Activated CD4-positive, alpha-beta T cell treated with anti-CD3 and anti-CD28 coated beads, Interleukin-2, Interleukin-6, amounts not matched to agents 100 ng/mL and 50 ng/mL, durations not matched to agents 16 hours and 8 hours (primary cell): ENCODE measurements around the gene TXN.
"Not testable (repeated sequence)": the region's sequence is repeated elsewhere in the genome, so short reads cannot be mapped to it uniquely, and the experiment has no call there.

Source experiments
- DNase-seq: peaks from one replicate; pipeline ENCODE4 v3.0.0-alpha.2; 2020

Gene TXN

GRCh38 chr9:110257097-110257841 lies 962 bp upstream of the TXN start:
- peak; percentile 34 for DNase-seq

DNA sequence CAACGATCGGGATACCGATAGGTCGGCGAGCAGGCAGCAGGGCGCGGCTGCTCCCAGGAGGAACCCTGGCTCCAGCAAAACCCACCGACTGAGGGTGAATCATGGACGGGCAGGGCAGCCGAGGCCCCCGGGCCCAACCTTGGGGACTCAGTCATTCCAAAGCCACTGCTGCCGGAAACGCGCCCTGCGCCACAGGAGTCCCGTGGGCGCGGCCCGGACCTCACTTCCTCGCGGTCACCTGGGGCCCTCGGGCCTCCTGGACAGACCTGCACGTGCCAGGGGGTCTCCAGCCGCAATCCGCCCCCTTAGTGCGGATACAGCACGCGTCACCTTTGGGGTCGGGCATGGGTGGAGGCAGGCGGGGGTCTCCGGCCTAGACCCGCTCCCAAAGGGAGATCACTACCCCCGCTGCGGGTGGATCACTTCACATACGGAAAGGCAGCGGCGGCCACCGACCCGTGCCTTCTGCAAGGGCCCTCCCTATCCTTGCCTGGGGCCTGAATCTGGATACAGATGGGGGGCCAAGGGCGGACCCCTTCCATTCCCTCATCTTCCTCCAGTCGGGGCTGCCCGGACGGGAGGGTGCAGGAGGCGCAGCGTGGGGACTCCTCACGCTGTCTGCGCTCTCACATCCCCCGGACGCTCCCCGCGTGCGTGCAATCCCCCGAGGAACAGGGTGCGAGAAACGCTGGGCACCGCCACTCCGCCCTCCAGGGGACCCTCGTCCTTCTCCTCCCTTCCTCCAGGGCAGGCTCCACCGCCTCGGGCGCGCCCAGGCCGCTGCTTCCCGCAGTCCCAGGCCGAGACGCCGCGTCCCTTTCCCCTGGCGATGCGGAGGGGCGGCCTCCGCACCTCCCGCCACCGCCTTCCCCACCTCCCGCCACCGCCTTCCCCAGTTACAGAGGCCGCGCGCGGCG lies 586 bp downstream of the TXN start:
- DNase-seq = peak; percentile 64

GRCh38 chr9:110255034-110255462 lies 1.3 kb downstream of the TXN start:
- DNase-seq = peak; percentile 27

- DNase-seq = no peak
Observed at GRCh38 chr9:110254500-110254899, 1.8 kb downstream of the TXN start.

DNA sequence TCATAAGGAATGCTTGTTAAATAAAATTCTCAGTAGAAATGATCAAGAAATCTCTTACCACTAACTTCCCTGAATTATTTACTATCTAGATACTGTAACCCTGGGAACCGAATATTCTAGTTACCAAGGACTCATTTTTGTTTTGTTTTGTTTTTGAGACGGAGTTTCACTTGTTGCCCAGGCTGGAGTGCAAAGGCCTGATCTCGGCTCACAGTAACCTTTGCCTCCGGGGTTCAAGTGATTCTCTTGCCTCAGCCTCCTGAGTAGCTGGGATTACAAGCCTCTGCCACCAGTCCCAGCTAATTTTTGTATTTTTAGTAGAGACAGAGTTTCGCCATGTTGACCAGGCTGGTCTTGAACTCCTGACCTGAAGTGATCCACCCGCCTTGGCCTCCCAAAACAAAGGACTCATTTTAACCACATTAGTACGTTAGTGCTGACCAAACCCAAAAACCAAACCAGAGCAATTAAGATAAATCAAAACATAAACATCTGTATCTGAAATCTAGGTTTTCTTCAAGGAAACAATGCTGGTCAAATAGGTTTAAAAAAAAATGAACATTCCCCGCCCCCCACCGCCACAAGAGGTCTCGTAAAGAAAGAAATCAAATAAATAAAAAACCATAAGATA lies 3.7 kb downstream of the TXN start:
- no peak for DNase-seq

DNA sequence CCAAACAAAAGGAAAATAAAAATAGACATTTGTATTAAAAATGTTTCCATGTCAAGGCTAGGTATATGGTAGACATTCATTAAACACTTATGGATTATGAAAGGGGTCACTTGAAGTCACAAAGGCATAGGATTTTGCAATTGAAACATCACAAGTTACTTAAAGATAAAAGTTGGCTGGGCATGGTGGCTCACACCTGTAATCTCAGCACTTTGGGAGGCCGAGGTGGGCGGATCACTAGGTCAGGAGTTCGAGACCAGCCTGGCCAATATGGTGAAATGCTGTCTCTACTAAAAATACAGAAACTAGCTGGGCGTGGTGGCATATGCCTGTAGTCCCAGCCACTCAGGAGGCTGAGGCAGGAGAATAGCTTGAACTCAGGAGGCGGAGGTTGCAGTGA lies 4.5 kb downstream of the TXN start:
- not testable (repeated sequence) for DNase-seq

DNA sequence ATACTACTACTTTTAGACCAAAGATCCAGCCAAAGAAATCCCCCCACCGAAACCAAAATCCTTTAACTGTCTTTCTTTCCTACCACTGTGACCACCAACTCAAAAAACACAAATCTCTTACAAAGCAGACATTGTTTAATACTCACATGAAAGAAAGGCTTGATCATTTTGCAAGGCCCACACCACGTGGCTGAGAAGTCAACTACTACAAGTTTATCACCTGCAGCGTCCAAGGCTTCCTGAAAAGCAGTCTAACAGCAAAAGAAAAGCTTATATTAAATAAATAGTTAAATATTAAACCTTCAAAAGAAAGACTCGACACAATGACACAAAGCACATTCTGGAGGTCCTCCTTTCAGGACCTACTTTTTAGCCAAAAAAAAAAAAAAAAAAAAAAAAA lies 5.1 kb downstream of the TXN start:
- DNase-seq = no peak

- DNase-seq = no peak
Observed at GRCh38 chr9:110249603-110250002, 6.7 kb downstream of the TXN start.

- no peak for DNase-seq
Observed at GRCh38 chr9:110248361-110248760, 7.9 kb downstream of the TXN start.

GRCh38 chr9:110246214-110246613 lies 10.1 kb downstream of the TXN start:
- DNase-seq = no peak

DNA sequence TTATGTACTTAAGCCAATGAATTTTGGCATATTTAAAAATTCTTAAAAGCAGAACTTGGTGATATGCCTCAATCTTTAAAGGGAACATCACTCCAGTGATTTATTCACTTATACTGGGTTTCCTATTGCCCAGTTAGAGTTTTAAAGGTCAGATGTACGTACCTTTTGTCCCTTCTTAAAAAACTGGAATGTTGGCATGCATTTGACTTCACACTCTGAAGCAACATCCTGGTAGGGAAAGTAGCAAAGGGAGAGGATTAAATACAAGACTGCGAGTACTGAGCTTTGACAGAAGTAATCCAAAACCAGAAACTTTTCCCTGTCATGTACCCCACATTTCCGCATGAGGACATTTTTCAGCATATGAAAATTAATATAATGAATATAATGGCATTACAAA lies 11.7 kb downstream of the TXN start:
- DNase-seq = no peak

- no peak for DNase-seq
Observed at GRCh38 chr9:110241858-110242321, 14.4 kb downstream of the TXN start.

- DNase-seq = no peak
Observed at GRCh38 chr9:110241260-110241857, 14.9 kb downstream of the TXN start.

GRCh38 chr9:110240198-110240597 lies 16.1 kb downstream of the TXN start:
- DNase-seq = no peak

DNA sequence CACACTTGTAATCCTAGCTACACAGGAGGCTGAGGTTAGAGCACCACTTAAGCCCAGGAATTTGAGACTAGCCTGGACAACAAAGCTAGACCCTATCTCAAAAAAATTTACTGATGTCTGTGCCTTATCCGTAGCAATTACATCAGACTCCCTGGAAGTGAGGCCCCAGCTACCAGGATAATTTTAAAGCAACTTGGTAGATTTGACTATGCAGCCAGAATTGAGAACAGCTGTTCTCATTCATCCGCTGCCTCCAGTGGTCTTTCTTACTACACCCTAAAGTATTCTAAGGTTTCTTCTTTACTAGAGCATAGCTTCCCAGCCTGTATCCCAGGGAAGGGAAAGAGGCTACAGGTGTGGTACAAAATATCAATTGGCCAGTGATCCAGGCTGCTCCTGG lies 28.0 kb downstream of the TXN start:
- no peak for DNase-seq

- DNase-seq = no peak
Observed at GRCh38 chr9:110224583-110224982, 31.7 kb downstream of the TXN start.

DNA sequence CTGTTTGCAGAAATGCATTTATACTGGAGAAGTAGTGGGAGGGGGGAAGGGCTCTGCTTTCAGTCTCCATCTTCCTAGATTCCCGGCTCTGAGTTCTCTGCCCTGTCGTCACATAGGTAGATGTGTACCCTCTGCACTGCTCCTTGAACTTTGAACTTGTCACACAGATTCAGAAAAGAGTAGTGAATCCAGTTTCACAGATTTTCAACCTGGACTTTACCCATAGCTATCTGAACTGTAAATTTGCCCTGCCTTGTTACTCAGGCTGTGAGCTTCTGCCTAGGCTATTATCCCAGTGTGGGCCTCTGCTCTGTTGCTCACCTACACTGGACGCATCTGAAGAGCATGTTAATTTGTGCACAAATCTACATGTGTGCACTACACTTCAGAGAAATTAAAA lies 35.5 kb downstream of the TXN start:
- DNase-seq = no peak

GRCh38 chr9:110217656-110218099 lies 38.6 kb downstream of the TXN start:
- peak; percentile 42 for DNase-seq

DNA sequence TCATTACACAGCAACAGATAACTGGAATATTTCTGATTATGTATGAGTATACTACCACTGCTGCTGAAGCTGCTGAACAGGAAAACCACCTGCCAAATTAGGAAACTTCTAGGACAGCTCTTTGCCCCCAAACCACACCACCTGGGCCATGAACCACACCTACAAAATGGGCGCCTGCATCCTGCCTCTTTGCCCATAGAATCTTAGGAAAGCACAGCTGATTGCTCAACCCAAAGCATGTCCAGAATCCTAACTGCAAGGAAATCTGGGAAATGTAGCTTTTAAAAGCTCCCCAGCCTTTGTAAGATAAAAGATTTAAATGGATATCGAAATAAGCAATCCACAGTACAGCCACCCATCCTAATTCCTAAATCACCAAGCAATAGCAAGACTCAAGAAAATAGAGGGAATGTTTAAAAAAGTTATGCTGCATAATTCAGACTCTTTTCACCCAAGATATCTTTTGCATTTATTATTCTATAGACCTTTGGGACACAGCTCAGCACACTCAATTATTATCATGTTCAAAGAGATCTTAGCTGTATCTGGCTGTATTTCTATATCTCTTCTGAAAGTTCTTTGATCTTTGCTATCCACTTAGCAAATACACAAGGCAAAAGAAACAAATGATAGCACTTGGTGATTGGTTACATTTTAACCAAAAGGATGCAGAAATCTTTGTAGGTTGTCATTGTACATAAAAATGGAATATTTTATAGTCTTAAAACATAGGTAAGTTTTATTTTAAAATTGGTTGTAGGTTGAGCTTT lies 41.5 kb downstream of the TXN start:
- no peak for DNase-seq

- DNase-seq = no peak
Observed at GRCh38 chr9:110214090-110214489, 42.2 kb downstream of the TXN start.

DNA sequence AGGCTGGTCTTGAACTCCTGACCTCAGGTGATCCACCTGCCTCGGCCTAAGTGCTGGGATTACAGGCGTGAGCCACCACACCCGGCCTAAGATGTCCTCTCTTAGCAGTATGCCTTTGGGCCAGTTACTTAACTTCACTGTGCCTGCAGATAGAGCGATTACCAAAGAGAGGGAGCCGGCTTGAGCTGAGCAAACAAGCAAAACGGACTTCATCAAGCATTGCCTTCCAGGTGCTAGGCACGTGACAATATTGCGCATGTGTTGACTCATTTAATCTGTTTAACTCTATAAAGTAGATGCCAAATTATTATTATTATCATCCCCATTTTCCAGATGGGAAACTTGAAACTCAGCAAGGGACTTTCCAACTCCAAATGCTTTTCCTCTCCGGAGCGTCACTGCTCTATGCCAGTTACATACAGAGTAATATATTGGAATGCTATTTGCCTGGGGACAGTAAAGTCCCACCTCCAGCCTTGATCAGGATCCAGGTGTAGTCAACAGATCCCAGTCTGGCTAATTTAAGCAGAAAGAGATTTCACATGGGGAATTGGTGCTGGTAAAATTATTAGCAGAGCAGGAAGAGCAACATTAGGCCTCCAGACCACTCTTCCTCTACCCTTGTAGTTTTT lies 42.8 kb downstream of the TXN start:
- no peak for DNase-seq

DNA sequence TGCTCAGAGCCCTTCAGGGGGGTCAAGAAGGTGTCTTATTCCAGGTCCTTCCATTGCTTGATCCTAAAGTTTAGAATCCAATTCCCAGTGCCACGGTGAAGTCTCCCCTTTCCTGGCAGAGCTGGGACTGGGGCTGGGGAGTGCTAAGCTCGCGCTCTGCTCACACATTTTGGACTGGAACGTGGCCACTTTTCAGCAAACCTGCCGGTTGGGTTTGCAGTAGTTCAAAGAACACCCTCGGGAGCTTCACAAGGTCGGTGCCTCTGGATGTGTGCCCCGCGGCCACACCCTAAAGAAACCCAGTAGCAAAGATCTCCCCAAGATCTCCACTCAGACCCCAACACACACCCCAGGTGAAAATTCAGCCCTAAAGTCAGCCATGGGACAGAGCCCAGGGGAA lies 48.3 kb downstream of the TXN start, which contains the start of gene C9orf152:
TSS of gene C9orf152 (minus strand) at position 129 of the 400 bp plus-strand sequence. CDS start 580 bp downstream, outside the sequence.
- no peak for DNase-seq
